C4-2B (cell line): ENCODE measurements around the gene ROS1.

Experiments used
- H3K27ac ChIP-seq: fragments of 450-650 bp; 2 replicates; pipeline ENCODE4 v1.5.1; 2017
- CTCF ChIP-seq: fragments of 450-650 bp; conservative IDR thresholded peaks from 2 replicates; pipeline ENCODE4 v1.5.1; 2017; ENCODE audit warnings: mild to moderate bottlenecking
- ZFX ChIP-seq: fragments of 450-650 bp; IDR thresholded peaks from 2 replicates; pipeline ENCODE4 v1.6.1; 2017

ROS1 gene

GRCh38 chr6:117270843-117271507 is 154.8 kb downstream of the ROS1 start:
- no peak for TF ChIP-seq ZFX
- TF ChIP-seq CTCF = no peak
- H3K27ac ChIP-seq = no peak overlapping the region

GRCh38 chr6:117270055-117270842 is 155.5 kb downstream of the ROS1 start:
- TF ChIP-seq ZFX = no peak
- TF ChIP-seq CTCF = no peak
- no peak overlapping the region for H3K27ac ChIP-seq

GRCh38 chr6:117269638-117270054 is 156.1 kb downstream of the ROS1 start:
- H3K27ac ChIP-seq = no peak overlapping the region
- TF ChIP-seq ZFX = no peak
- no peak for TF ChIP-seq CTCF

- no peak overlapping the region for H3K27ac ChIP-seq
- TF ChIP-seq CTCF (no peak), ZFX (no peak)
Measured at GRCh38 chr6:117268924-117269323, 156.8 kb downstream of the ROS1 start.

GRCh38 chr6:117267766-117268534 is 157.8 kb downstream of the ROS1 start:
- H3K27ac ChIP-seq = no peak overlapping the region
- TF ChIP-seq ZFX (no peak), CTCF (no peak)

- TF ChIP-seq CTCF (no peak), ZFX (no peak)
- H3K27ac ChIP-seq = no peak overlapping the region
Measured at GRCh38 chr6:117267054-117267347, 158.7 kb downstream of the ROS1 start.
